HEK293 (cell line): Measurements from ENCODE around the gene OR6Q1.

Source experiments
- BCL11A ChIP-seq: fragments of 450-650 bp; formaldehyde crosslinking; IDR thresholded peaks from 2 replicates; pipeline ENCODE4 v1.5.1; 2016; ENCODE audit warnings: low read depth, missing biosample characterization, missing genetic modification characterization
- CTCF ChIP-seq: fragments of 450-650 bp; formaldehyde crosslinking; IDR thresholded peaks from 2 replicates; pipeline ENCODE4 v1.5.1; 2016; ENCODE audit warnings: missing biosample characterization, missing genetic modification characterization
- ZNF155 ChIP-seq: fragments of 450-650 bp; formaldehyde crosslinking; IDR thresholded peaks from 2 replicates; pipeline ENCODE4 v1.5.1; 2016; ENCODE audit warnings: missing biosample characterization, missing genetic modification characterization
- ZNF548 ChIP-seq: fragments of 450-650 bp; formaldehyde crosslinking; IDR thresholded peaks from 2 replicates; pipeline ENCODE4 v1.5.1; 2016; ENCODE audit warnings: missing biosample characterization, missing genetic modification characterization

GRCh38 chr11:58068655-58069054, 37.9 kb downstream of the OR6Q1 start:
- TF ChIP-seq BCL11A (tag by site-specific recombination), result no peak
- TF ChIP-seq ZNF548 (tag by site-specific recombination), result no peak
- TF ChIP-seq ZNF155 (tag by site-specific recombination), result no peak
- no peak for TF ChIP-seq CTCF
